ENCODE data around the gene RANBP9. TPM values are rescaled to one million over a fixed set of nuclear protein-coding genes. Genes with fewer than 3 reads are reported as not detected.

RANBP9 gene
- total and polyA plus RNA-seq, 2 experiments from 2014 or later = 24.2 to 36.1 TPM

DNA sequence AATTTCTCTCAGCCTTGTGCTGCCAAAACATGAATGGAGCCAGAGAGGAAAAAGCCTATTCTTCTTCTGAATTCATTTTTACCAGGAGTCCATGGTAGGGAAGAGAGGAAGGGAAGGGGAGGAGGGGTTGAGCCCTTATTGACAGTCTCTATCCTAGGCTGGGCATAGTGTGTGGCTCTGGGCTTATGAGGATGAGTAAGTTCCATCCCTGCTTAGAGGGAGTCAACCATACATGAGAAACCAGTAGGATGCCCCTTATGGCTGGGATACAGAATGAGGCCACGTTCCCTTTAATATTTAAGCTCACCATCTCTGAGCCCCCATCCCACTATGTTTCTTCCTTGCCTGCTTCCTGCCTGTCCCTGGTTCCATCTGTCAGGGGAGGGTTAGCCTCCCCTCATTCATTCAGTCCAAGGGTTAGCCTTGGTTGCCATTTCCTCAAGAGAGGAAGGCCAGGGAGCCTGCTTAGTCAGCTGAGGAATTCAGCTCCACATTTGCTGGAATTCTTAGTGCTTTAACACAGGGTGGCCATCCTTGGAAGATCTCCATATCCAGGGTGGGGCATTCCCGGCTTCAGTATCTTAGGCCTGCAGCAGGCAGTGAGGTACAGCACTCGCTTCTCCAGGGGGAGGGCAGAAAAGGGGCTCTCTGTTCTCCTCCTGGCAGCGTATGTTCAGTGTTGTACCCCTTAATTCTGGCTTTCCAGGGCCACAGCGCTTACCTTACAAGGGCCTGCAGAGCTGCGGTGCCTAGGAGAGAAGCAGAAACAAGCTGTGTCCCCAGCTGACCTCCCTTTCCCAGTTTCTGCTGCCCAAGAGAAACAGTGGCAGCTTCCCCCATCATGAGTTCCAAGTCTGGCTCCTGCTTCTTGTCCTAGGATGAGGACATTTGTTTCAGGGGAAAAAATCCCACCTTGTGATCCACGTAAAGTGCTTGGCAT lies 124.8 kb downstream of the RANBP9 start:
- Histone ChIP-seq H3K36me3 (replicated peaks; ENCODE audit: insufficient read depth, low read depth) (no peaks in the 10 kb centered on the region), H3K4me2 (no peak overlapping the region), H4K20me1 (ENCODE audit: insufficient read depth, poor library complexity, severe bottlenecking) (no peaks in the 10 kb centered on the region), H3K4me1 (ENCODE audit: insufficient read depth) (no peaks in the 10 kb centered on the region), H2AFZ (no peak overlapping the region), H3K27ac (no peak overlapping the region), H3K27me3 (no peaks in the 10 kb centered on the region), H3K79me2 (no peaks in the 10 kb centered on the region), H3K9me3 (ENCODE audit: low read depth) (no peaks in the 10 kb centered on the region), H3K4me3 (no peak overlapping the region), H3K9me2 (replicated peaks; ENCODE audit: insufficient read depth) (no peaks in the 10 kb centered on the region)
- 91% methylated on average over 7 of the region's 7 CpGs for WGBS (ENCODE audit: low lambda C conversion rate, missing lambda C conversion rate)
- TF ChIP-seq EZH2phosphoT487 (IDR thresholded peaks at IDR 0.05; ENCODE audit: low read depth, severe bottlenecking, unreplicated experiment) = no peak
- no peak for TF ChIP-seq EZH2 (IDR thresholded peaks at IDR 0.05; ENCODE audit: borderline replicate concordance)
- TF ChIP-seq, protein P1, sequence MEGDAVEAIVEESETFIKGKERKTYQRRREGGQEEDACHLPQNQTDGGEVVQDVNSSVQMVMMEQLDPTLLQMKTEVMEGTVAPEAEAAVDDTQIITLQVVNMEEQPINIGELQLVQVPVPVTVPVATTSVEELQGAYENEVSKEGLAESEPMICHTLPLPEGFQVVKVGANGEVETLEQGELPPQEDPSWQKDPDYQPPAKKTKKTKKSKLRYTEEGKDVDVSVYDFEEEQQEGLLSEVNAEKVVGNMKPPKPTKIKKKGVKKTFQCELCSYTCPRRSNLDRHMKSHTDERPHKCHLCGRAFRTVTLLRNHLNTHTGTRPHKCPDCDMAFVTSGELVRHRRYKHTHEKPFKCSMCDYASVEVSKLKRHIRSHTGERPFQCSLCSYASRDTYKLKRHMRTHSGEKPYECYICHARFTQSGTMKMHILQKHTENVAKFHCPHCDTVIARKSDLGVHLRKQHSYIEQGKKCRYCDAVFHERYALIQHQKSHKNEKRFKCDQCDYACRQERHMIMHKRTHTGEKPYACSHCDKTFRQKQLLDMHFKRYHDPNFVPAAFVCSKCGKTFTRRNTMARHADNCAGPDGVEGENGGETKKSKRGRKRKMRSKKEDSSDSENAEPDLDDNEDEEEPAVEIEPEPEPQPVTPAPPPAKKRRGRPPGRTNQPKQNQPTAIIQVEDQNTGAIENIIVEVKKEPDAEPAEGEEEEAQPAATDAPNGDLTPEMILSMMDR (IDR thresholded peaks at IDR 0.05; ENCODE audit: poor library complexity) = no peak
- no peak for DNase-seq (ENCODE audit: low spot score)

DNA sequence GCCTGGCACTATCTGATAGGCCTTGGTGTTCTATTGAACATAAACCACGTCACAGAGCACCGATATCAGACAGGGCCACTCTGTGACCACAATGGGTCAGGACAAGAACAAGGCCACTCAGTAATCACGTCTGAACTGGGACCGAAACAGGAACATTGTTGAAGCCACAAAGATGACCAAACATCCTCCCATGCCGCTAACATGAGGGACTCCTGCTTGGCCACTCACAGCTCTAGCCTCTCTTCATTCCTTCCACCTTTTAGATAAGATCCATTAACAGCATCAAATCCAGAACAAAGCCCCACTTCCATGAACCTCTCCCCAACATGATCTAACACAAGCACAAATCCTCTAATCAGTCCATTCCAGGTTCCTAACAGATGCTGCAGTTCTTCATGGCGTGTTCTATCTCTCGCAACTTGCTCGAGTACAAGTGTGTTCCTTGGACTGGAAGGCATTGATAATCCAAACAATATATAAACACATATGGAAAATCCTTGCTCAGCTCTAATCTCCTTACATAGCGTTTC lies 129.9 kb downstream of the RANBP9 start:
- Histone ChIP-seq H3K79me2 (peaks cover 10% of the 10 kb centered on the region), H3K4me2 (no peak overlapping the region), H2AFZ (no peak overlapping the region), H3K36me3 (replicated peaks; ENCODE audit: insufficient read depth, low read depth) (no peaks in the 10 kb centered on the region), H3K27ac (no peak overlapping the region), H3K27me3 (no peaks in the 10 kb centered on the region), H3K9me3 (ENCODE audit: low read depth) (no peaks in the 10 kb centered on the region), H3K9me2 (replicated peaks; ENCODE audit: insufficient read depth) (no peaks in the 10 kb centered on the region), H4K20me1 (ENCODE audit: insufficient read depth, poor library complexity, severe bottlenecking) (no peaks in the 10 kb centered on the region), H3K4me1 (ENCODE audit: insufficient read depth) (no peaks in the 10 kb centered on the region), H3K4me3 (no peak overlapping the region)
- WGBS (ENCODE audit: low lambda C conversion rate, missing lambda C conversion rate) = 95% methylated on average over 9 of the region's 9 CpGs
- no peak for TF ChIP-seq EZH2 (IDR thresholded peaks at IDR 0.05; ENCODE audit: borderline replicate concordance)
- TF ChIP-seq EZH2phosphoT487 (IDR thresholded peaks at IDR 0.05; ENCODE audit: low read depth, severe bottlenecking, unreplicated experiment) = no peak
- TF ChIP-seq, protein P1 (IDR thresholded peaks at IDR 0.05; ENCODE audit: poor library complexity) = no peak
- no peak for DNase-seq (ENCODE audit: low spot score)

DNA sequence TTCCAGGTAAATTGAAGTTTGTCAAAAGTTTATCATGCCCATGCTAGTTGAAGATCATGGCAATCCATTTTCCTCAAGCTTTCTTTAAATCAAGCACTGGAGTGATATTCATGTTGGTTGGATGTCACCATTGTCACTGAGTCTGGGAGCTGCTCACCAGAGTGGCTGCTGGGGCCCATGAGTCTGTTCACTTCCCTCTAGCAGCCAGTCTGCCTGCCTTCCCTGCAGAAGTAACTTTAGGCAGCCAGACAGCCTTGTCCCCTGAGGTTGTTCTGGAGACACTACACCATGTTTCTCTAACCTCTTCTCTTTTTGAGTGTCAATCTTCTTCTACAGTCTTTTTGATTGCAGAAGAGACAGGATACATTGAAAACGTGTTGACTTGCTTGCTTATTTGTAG lies 131.7 kb downstream of the RANBP9 start:
- H3K36me3 ChIP-seq (replicated peaks; ENCODE audit: insufficient read depth, low read depth) = no peaks in the 10 kb centered on the region
- H3K9me2 ChIP-seq (replicated peaks; ENCODE audit: insufficient read depth) = no peaks in the 10 kb centered on the region
- no peaks in the 10 kb centered on the region for H3K27me3 ChIP-seq
- no peak for DNase-seq (ENCODE audit: low spot score)
- H2AFZ ChIP-seq = no peak overlapping the region
- no peak overlapping the region for H3K4me2 ChIP-seq
- H3K27ac ChIP-seq = no peak overlapping the region
- H4K20me1 ChIP-seq (ENCODE audit: insufficient read depth, poor library complexity, severe bottlenecking) = no peaks in the 10 kb centered on the region
- peaks cover 3% of the 10 kb centered on the region for H3K4me1 ChIP-seq (ENCODE audit: insufficient read depth)
- WGBS (ENCODE audit: low lambda C conversion rate, missing lambda C conversion rate) = 83% methylated on average over 1 of the region's 1 CpG
- no peaks in the 10 kb centered on the region for H3K9me3 ChIP-seq (ENCODE audit: low read depth)
- TF ChIP-seq, protein P1 (IDR thresholded peaks at IDR 0.05; ENCODE audit: poor library complexity) = no peak
- TF ChIP-seq EZH2 (IDR thresholded peaks at IDR 0.05; ENCODE audit: borderline replicate concordance) = no peak
- no peak for TF ChIP-seq EZH2phosphoT487 (IDR thresholded peaks at IDR 0.05; ENCODE audit: low read depth, severe bottlenecking, unreplicated experiment)
- peaks cover 22% of the 10 kb centered on the region for H3K79me2 ChIP-seq
- no peak overlapping the region for H3K4me3 ChIP-seq

Measured in hepatocyte (in vitro differentiated cells).